ENCODE results near the gene ADGRD1.

DNA sequence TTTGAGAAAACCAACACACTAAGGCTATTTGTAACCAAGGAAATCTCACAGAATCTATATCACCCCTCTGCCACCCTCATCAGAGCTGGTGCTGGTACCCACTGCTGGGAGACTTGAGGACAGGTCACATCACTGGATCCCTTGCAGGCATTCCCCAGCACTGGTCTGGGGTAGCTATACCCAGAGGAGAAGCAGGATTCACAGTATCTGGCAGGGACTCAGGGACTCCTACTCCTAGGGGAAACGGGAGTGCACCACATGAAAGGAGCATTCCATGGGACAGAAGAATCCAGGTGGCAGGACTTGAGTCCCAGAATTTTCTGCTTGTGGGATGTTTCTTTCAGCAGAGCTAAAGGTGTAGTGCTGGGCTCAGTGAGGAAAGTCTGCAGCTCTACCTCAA lies 223.2 kb downstream of the ADGRD1 start:
- TF ChIP-seq CSDC2 (CRISPR knock-in tag; IDR thresholded peaks at IDR 0.05) = no peak
- TF ChIP-seq PATZ1 (CRISPR knock-in tag; IDR thresholded peaks at IDR 0.05; ENCODE audit: borderline replicate concordance) = no peak
- TF ChIP-seq ZNF8 (CRISPR knock-in tag; IDR thresholded peaks at IDR 0.05) = no peak
